ENCODE data around the gene BEAN1.
"Not testable (repeated sequence)": the region's sequence is repeated elsewhere in the genome, so short reads cannot be mapped to it uniquely, and the experiment has no call there.

The BEAN1 gene

DNA sequence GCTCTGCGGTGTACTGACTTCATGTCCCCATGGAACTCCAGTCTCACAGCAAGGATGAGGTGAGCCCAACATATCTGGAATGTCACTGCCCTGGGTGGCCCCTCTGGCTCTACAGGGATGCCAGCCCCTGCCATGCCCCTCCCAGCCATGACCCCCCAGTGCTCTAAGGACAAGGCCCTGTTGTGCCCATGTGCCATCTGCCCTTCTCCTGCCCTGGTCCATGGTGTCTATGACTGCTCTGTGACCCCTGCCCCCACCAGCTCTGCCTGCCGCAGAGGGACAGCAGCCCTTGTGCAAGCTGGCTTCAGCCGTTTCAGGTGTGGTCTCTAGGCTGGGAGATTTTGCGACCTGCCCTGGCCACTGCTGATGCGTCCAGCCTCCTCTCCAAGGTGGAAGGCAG is 82.5 kb downstream of the BEAN1 start:
- TF ChIP-seq CTCF (conservative IDR thresholded peaks at IDR 0.05; ENCODE audit: low read depth, low read length): no peak
- DNase-seq (ENCODE audit: low read depth): no peak
- no peak overlapping the region for H3K4me3 ChIP-seq (ENCODE audit: low read length)

DNA sequence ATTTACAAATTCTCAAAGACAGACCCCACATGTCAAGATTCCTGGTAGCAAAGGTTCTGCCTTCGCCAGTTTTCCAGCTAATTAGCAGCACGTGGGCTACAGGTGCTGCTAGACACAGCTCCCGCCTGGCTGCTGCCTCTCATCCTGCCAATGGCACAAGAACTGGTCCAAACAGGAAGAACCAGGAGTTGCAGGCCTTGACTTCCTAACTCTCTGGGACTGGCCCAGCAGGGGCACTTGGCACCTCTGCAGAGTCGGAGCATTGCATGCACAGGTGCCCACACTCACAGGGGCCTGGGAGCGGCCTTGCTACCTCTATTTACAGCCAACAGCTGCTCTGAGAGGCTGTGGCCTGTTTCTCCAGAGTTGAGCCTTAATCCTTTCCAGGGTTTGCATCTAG is 83.2 kb downstream of the BEAN1 start:
- no peak for DNase-seq (ENCODE audit: low read depth)
- no peak overlapping the region for H3K4me3 ChIP-seq (ENCODE audit: low read length)
- no peak for TF ChIP-seq CTCF (conservative IDR thresholded peaks at IDR 0.05; ENCODE audit: low read depth, low read length)

- DNase-seq (ENCODE audit: low read depth): no peak
- H3K4me3 ChIP-seq (ENCODE audit: low read length): no peak overlapping the region
- no peak for TF ChIP-seq CTCF (conservative IDR thresholded peaks at IDR 0.05; ENCODE audit: low read depth, low read length)
Observed at GRCh38 chr16:66510711-66511601, 83.9 kb downstream of the BEAN1 start.

- no peak for DNase-seq (ENCODE audit: low read depth)
- TF ChIP-seq CTCF (conservative IDR thresholded peaks at IDR 0.05; ENCODE audit: low read depth, low read length): peak; percentile 16
Observed at GRCh38 chr16:66511602-66512271, 84.6 kb downstream of the BEAN1 start.

GRCh38 chr16:66512272-66513110 is 85.4 kb downstream of the BEAN1 start:
- TF ChIP-seq CTCF (conservative IDR thresholded peaks at IDR 0.05; ENCODE audit: low read depth, low read length): no peak
- DNase-seq (ENCODE audit: low read depth): no peak
- H3K4me3 ChIP-seq (ENCODE audit: low read length): no peak overlapping the region

More at GRCh38 chr16:66511602-66512271, 84.6 kb downstream of the BEAN1 start:
- no peak overlapping the region for H3K4me3 ChIP-seq (ENCODE audit: low read length)

DNA sequence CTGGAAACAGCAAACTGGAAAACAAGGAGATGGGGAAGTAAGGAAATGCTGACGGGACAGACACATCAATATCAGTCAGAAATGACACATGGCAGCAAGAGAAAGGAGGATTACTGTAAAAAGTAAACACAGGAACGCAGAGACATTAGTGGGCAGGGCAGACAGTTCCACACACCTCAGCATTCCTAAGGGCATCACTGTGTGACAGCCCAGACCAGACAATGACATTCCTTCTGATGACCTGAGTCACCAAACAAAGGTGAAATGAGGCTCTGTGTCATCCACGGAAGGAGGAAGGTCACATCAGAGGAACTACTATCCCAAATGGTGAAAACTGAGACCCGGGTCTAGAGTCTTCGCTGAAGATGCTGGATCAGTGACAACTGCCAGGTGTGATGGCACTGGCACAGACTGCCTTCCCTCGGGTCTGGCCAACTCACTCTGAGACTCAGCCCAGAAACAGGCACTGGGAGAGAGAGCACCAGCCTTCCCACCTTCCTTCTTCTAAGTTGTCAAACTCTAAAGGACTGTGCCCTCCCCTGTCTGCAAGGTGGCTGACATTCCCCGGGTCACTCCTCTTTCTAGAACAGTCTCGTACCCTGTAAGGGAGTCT is 86.1 kb downstream of the BEAN1 start:
- TF ChIP-seq CTCF (conservative IDR thresholded peaks at IDR 0.05; ENCODE audit: low read depth, low read length): no peak
- no peak overlapping the region for H3K4me3 ChIP-seq (ENCODE audit: low read length)
- no peak for DNase-seq (ENCODE audit: low read depth)

GRCh38 chr16:66514391-66514790 is 87.3 kb downstream of the BEAN1 start:
- DNase-seq (ENCODE audit: low read depth); H3K4me3 ChIP-seq (ENCODE audit: low read length): not testable (repeated sequence)

- H3K4me3 ChIP-seq (ENCODE audit: low read length); DNase-seq (ENCODE audit: low read depth): not testable (repeated sequence)
Observed at GRCh38 chr16:66514980-66515595, 88.0 kb downstream of the BEAN1 start.
